ENCODE measurements around the gene PRSS23. TPM values are rescaled to one million over a fixed set of nuclear protein-coding genes. Genes with fewer than 3 reads are reported as not detected.
A peak's percentile ranks its signal among the peaks of the same experiment; 100 is the strongest.

Gene PRSS23
- total RNA-seq, 2 experiments from 2014 or later, result not detected

GRCh38 chr11:86802146-86802545, 1.8 kb downstream of the PRSS23 start:
- no peaks in the 10 kb centered on the region for H3K9me3 ChIP-seq (ENCODE audit: low read length)
- no peaks in the 10 kb centered on the region for H3K36me3 ChIP-seq (ENCODE audit: insufficient read depth, low read length)
- POLR2A ChIA-PET, result interaction anchor here (0.9 kb wide), 1 partner anchor 254 kb away, joined by 3 read pairs; no protein-coding TSS in a partner anchor
- no peak overlapping the region for H3K4me2 ChIP-seq (ENCODE audit: low read length)
- H2AFZ ChIP-seq (ENCODE audit: low read length), result no peak overlapping the region
- H3K4me1 ChIP-seq (ENCODE audit: insufficient read depth, low read length, poor library complexity, severe bottlenecking), result no peaks in the 10 kb centered on the region
- no peak overlapping the region for H3K27ac ChIP-seq (ENCODE audit: low read depth, low read length, poor library complexity, severe bottlenecking)
- no peaks in the 10 kb centered on the region for H3K79me2 ChIP-seq (ENCODE audit: insufficient read depth, low read depth, low read length)
- intact Hi-C loops (cut with micrococcal nuclease; ENCODE audit: unreplicated experiment), result no loop called here
- no peaks in the 10 kb centered on the region for H3K9me2 ChIP-seq (ENCODE audit: insufficient read depth, low read length)
- CTCF ChIA-PET (ENCODE audit: unreplicated experiment), result no interaction called here
- no peak overlapping the region for H3K4me3 ChIP-seq (ENCODE audit: low read depth, low read length, poor library complexity, severe bottlenecking)
- no peak for TF ChIP-seq EZH2phosphoT487 (IDR thresholded peaks at IDR 0.05; ENCODE audit: borderline replicate concordance, low read depth, low read length)
- TF ChIP-seq CTCF (conservative IDR thresholded peaks at IDR 0.05; ENCODE audit: low read length), result no peak
- no peak for DNase-seq (ENCODE audit: low spot score)
- no TSS peak for BruUV-seq (replicated peaks)
- H4K20me1 ChIP-seq (ENCODE audit: insufficient read depth, low read length), result no peaks in the 10 kb centered on the region

DNA sequence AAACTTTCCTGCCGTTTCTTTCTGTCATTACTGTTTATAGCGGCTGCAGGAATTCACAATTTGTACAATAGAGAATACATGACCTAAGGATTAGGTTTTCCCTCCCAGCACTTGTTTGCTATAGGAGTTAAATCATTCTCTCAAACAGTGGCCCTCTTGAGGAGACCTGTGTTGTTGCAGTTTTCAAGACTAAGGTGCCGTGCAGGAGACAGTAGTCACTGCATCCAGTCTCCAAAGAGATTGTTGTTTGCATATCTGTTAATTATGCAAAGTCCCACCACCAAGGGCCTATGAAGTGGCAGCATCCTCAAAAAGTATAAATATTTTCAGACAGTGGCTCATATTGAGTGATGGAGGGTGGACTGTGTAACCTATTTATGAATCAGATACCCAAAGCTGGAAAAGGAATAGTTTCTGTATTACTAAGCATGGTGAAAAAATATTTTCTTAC, 2.3 kb downstream of the PRSS23 start:
- CTCF ChIA-PET (ENCODE audit: unreplicated experiment), result no interaction called here
- no TSS peak for BruUV-seq (replicated peaks)

More for the DNA sequence above, 2.3 kb downstream of the PRSS23 start:
- Histone ChIP-seq H3K79me2 (ENCODE audit: insufficient read depth, low read depth, low read length) (no peaks in the 10 kb centered on the region), H2AFZ (ENCODE audit: low read length) (no peak overlapping the region), H3K4me3 (ENCODE audit: low read depth, low read length, poor library complexity, severe bottlenecking) (no peak overlapping the region), H3K27ac (ENCODE audit: low read depth, low read length, poor library complexity, severe bottlenecking) (no peak overlapping the region), H4K20me1 (ENCODE audit: insufficient read depth, low read length) (no peaks in the 10 kb centered on the region), H3K4me2 (ENCODE audit: low read length) (no peak overlapping the region), H3K36me3 (ENCODE audit: insufficient read depth, low read length) (no peaks in the 10 kb centered on the region), H3K9me3 (ENCODE audit: low read length) (no peaks in the 10 kb centered on the region), H3K9me2 (ENCODE audit: insufficient read depth, low read length) (no peaks in the 10 kb centered on the region), H3K4me1 (ENCODE audit: insufficient read depth, low read length, poor library complexity, severe bottlenecking) (no peaks in the 10 kb centered on the region)
- no peak for TF ChIP-seq EZH2phosphoT487 (IDR thresholded peaks at IDR 0.05; ENCODE audit: borderline replicate concordance, low read depth, low read length)
- TF ChIP-seq CTCF (conservative IDR thresholded peaks at IDR 0.05; ENCODE audit: low read length), result peak; percentile 61
- POLR2A ChIA-PET, result interaction anchor here (0.9 kb wide), 1 partner anchor 254 kb away, joined by 3 read pairs; no protein-coding TSS in a partner anchor
- intact Hi-C loops (cut with micrococcal nuclease; ENCODE audit: unreplicated experiment), result no loop called here
- DNase-seq (ENCODE audit: low spot score), result peak; percentile 5
